Neural progenitor cell (in vitro differentiated cells): ENCODE results near the gene FBLN5. TPM values are rescaled to one million over a fixed set of nuclear protein-coding genes. Genes with fewer than 3 reads are reported as not detected.

Experiments used
- DNase-seq: peaks from one replicate; pipeline ENCODE4 v3.0.0-alpha.2; 2016; ENCODE audit warnings: low spot score
- H2AFZ ChIP-seq: fragments of 200-600 bp; sonication (generic); replicated peaks from 2 replicates; pipeline ENCODE4 v1.6.1; 2016; ENCODE audit warnings: antibody characterized with exemption
- H3F3A ChIP-seq: fragments of 200-600 bp; sonication (generic); 2 replicates; pipeline ENCODE4 v1.6.1; 2016; ENCODE audit warnings: antibody characterized with exemption, low read depth
- H3K27ac ChIP-seq: fragments of 200-600 bp; sonication (generic); 2 replicates; pipeline ENCODE4 v1.5.1; 2016; ENCODE audit warnings: mild to moderate bottlenecking
- H3K27me3 ChIP-seq: fragments of 200-600 bp; sonication (generic); 2 replicates; pipeline ENCODE4 v1.6.1; 2016; ENCODE audit warnings: mild to moderate bottlenecking, moderate library complexity
- H3K36me3 ChIP-seq: fragments of 200-600 bp; sonication (generic); 2 replicates; pipeline ENCODE4 v1.5.1; 2016
- H3K4me1 ChIP-seq: fragments of 200-600 bp; sonication (generic); 2 replicates; pipeline ENCODE4 v1.6.1; 2016; ENCODE audit warnings: mixed run types
- H3K4me2 ChIP-seq: fragments of 200-600 bp; sonication (generic); 2 replicates; pipeline ENCODE4 v1.6.1; 2016
- H3K4me3 ChIP-seq: fragments of 200-600 bp; sonication (generic); 2 replicates; pipeline ENCODE4 v1.5.1; 2016
- H3K79me2 ChIP-seq: fragments of 200-600 bp; sonication (generic); 2 replicates; pipeline ENCODE4 v1.6.1; 2016; ENCODE audit warnings: low read depth
- H3K9ac ChIP-seq: fragments of 200-600 bp; sonication (generic); 2 replicates; pipeline ENCODE4 v1.6.1; 2016
- H3K9me3 ChIP-seq: fragments of 200-600 bp; sonication (generic); 2 replicates; pipeline ENCODE4 v1.5.1; 2016; ENCODE audit warnings: low read depth
- H4K20me1 ChIP-seq: fragments of 200-600 bp; sonication (generic); 2 replicates; pipeline ENCODE4 v1.6.1; 2016; ENCODE audit warnings: low read depth
- H3K27ac Mint-ChIP-seq: 3 replicates; pipeline ENCODE4 v1.8.0; 2021; ENCODE audit warnings: mixed read lengths
- H3K27me3 Mint-ChIP-seq: 2 replicates; pipeline ENCODE4 v1.8.0; 2022; ENCODE audit warnings: low read depth, mild to moderate bottlenecking, inconsistent platforms, moderate library complexity, mixed read lengths; ENCODE audit not compliant: insufficient read depth
- H3K36me3 Mint-ChIP-seq: 3 replicates; pipeline ENCODE4 v1.8.0; 2021; ENCODE audit warnings: mixed read lengths
- H3K4me1 Mint-ChIP-seq: 3 replicates; pipeline ENCODE4 v1.8.0; 2021; ENCODE audit warnings: mixed read lengths
- H3K4me3 Mint-ChIP-seq: 3 replicates; pipeline ENCODE4 v1.8.0; 2021; ENCODE audit warnings: mild to moderate bottlenecking, moderate library complexity, mixed read lengths
- H3K9me3 Mint-ChIP-seq: 3 replicates; pipeline ENCODE4 v1.8.0; 2020; ENCODE audit warnings: mixed read lengths
- EZH2 ChIP-seq: fragments of 200-600 bp; sonication (generic); IDR thresholded peaks from 2 replicates; pipeline ENCODE4 v1.6.1; 2017; ENCODE audit warnings: antibody characterized with exemption, mild to moderate bottlenecking, moderate library complexity
- EZH2phosphoT487 ChIP-seq: fragments of 200-600 bp; sonication (generic); IDR thresholded peaks from 2 replicates; pipeline ENCODE4 v1.6.1; 2017; ENCODE audit warnings: antibody characterized with exemption
- total RNA-seq: library from RNA; depleted of rRNA; stranded (reverse); fragments of >200 nt; gene quantifications from 2 replicates; pipeline ENCODE4 v1.2.3, GENCODE V29; 2015; ENCODE audit warnings: low replicate concordance
- TF ChIP-seq, protein P1 (sequence below): fragments of 200-600 bp; sonication (generic); IDR thresholded peaks from 2 replicates; pipeline ENCODE4 v1.5.1; 2017; ENCODE audit warnings: antibody characterized with exemption, mild to moderate bottlenecking

The FBLN5 gene
- total RNA-seq, 1 donor from 2014 or later = not detected

DNA sequence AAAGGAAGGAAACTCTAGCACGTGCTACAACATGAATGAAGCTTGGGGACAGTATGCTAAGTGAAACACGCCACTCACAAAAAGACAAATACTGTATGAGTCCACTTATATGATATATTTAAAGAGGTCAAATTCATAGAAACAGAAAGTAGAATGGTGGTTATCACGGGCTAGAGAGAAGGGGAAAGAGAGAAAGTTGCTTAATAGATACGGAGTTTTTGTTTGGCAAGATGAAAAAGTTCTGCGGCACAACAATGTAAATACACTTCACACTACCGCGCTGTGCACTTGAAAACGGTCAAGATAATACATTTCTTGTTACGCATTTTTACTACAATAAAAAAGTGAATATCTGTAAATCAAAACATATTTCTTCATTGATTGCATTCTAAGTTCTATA lies 37.3 kb downstream of the FBLN5 start:
- no peak for DNase-seq
- no peak for TF ChIP-seq EZH2phosphoT487
- TF ChIP-seq EZH2 = no peak
- TF ChIP-seq, protein P1, sequence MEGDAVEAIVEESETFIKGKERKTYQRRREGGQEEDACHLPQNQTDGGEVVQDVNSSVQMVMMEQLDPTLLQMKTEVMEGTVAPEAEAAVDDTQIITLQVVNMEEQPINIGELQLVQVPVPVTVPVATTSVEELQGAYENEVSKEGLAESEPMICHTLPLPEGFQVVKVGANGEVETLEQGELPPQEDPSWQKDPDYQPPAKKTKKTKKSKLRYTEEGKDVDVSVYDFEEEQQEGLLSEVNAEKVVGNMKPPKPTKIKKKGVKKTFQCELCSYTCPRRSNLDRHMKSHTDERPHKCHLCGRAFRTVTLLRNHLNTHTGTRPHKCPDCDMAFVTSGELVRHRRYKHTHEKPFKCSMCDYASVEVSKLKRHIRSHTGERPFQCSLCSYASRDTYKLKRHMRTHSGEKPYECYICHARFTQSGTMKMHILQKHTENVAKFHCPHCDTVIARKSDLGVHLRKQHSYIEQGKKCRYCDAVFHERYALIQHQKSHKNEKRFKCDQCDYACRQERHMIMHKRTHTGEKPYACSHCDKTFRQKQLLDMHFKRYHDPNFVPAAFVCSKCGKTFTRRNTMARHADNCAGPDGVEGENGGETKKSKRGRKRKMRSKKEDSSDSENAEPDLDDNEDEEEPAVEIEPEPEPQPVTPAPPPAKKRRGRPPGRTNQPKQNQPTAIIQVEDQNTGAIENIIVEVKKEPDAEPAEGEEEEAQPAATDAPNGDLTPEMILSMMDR = no peak
- Histone ChIP-seq H3K4me2 (no peak overlapping the region), H3K4me1 (no peaks in the 10 kb centered on the region), H3F3A (no peaks in the 10 kb centered on the region), H3K27me3 (no peaks in the 10 kb centered on the region), H3K4me3 (no peak overlapping the region), H3K9me3 (no peaks in the 10 kb centered on the region), H2AFZ (no peak overlapping the region), H3K27ac (no peak overlapping the region), H4K20me1 (no peaks in the 10 kb centered on the region), H3K9ac (no peak overlapping the region), H3K79me2 (no peaks in the 10 kb centered on the region), H3K36me3 (no peaks in the 10 kb centered on the region)
- Mint-ChIP-seq H3K27me3 (peaks cover 4% of the 10 kb centered on the region), H3K4me1 (no peaks in the 10 kb centered on the region), H3K9me3 (no peaks in the 10 kb centered on the region), H3K36me3 (no peaks in the 10 kb centered on the region), H3K4me3 (no peak overlapping the region), H3K27ac (no peak overlapping the region)

DNA sequence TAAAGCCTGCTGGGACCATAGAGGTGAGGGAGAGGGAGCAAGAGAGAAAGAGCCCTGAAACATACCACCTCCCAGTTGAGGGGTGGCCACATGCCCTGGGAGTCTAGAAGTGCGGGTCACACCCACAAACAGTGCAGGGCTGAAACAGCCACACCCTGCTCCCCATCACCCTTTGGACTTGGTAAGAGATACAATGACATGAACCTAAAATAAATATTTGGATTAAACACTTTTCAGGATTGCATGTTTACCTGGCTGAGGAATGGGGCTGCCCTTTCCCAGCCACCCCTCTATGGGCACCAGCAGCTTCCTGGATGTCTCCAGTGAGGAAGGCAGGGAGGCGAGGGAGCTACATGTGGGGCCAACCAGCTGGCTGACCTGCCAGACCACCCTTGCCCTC lies 41.1 kb downstream of the FBLN5 start:
- no peaks in the 10 kb centered on the region for H3K4me1 Mint-ChIP-seq
- H3K36me3 Mint-ChIP-seq = no peaks in the 10 kb centered on the region
- H3K4me3 Mint-ChIP-seq = no peak overlapping the region
- Histone ChIP-seq H3K4me2 (no peak overlapping the region), H2AFZ (no peak overlapping the region), H3K9ac (no peak overlapping the region), H3K4me1 (no peaks in the 10 kb centered on the region), H3F3A (no peaks in the 10 kb centered on the region), H3K27ac (no peak overlapping the region), H3K36me3 (no peaks in the 10 kb centered on the region), H3K9me3 (no peaks in the 10 kb centered on the region), H3K79me2 (no peaks in the 10 kb centered on the region), H3K4me3 (no peak overlapping the region), H3K27me3 (no peaks in the 10 kb centered on the region), H4K20me1 (no peaks in the 10 kb centered on the region)
- H3K27ac Mint-ChIP-seq = no peak overlapping the region
- peaks cover 11% of the 10 kb centered on the region for H3K27me3 Mint-ChIP-seq
- TF ChIP-seq EZH2 (no peak), EZH2phosphoT487 (no peak)
- TF ChIP-seq, protein P1 = no peak
- no peaks in the 10 kb centered on the region for H3K9me3 Mint-ChIP-seq
- no peak for DNase-seq

DNA sequence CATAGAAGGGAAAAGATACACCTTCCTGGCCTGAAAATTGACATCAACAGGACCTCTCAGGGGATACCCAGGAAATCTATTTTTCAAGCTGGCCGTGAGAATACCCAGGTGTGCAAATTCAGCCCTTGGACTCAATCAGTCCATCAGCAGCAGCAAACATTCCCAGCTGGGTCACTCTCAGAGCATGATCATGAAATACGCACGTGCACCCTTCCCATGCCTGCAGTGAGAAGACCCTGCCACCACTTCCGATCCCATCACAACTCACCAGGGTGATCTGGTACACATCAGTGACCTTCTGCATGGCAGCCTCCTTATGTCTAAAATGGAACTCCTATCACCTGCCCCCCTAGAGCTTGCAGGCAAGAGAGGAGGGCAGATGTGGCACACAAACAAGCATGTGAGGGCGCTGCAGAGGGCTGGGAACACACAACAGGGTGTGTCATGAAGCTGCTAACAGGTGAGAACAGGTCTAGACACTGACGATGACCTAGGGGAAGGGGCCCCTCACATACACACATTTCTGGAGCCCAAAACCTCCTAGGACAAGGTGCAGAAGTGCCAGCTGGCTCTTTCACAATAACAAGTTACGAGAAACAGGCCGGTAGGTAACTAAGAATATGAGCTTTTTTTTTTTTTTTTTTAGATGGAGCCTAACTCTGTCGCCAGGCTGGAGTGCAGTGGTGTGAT lies 42.4 kb downstream of the FBLN5 start:
- Mint-ChIP-seq H3K27ac (no peak overlapping the region), H3K36me3 (no peaks in the 10 kb centered on the region), H3K9me3 (no peaks in the 10 kb centered on the region), H3K4me3 (no peak overlapping the region), H3K4me1 (no peaks in the 10 kb centered on the region), H3K27me3 (peaks cover 12% of the 10 kb centered on the region)
- H3K27me3 ChIP-seq = no peaks in the 10 kb centered on the region
- H3F3A ChIP-seq = no peaks in the 10 kb centered on the region
- H3K27ac ChIP-seq = no peak overlapping the region
- H3K9ac ChIP-seq = no peak overlapping the region
- H3K4me2 ChIP-seq = no peak overlapping the region
- no peaks in the 10 kb centered on the region for H3K9me3 ChIP-seq
- no peak for TF ChIP-seq EZH2phosphoT487
- no peak for TF ChIP-seq EZH2
- TF ChIP-seq, protein P1 = no peak
- H3K4me1 ChIP-seq = no peaks in the 10 kb centered on the region
- no peak overlapping the region for H3K4me3 ChIP-seq
- no peak overlapping the region for H2AFZ ChIP-seq
- H3K79me2 ChIP-seq = no peaks in the 10 kb centered on the region
- H4K20me1 ChIP-seq = no peaks in the 10 kb centered on the region
- DNase-seq = no peak
- H3K36me3 ChIP-seq = no peaks in the 10 kb centered on the region
